Epidermal melanocyte (primary cell): Measurements from ENCODE around the gene MYOCOS.
"Not testable (repeated sequence)": the region's sequence is repeated elsewhere in the genome, so short reads cannot be mapped to it uniquely, and the experiment has no call there.

ENCODE experiments used
- DNase-seq: peaks from one replicate; pipeline ENCODE4 v3.0.0; 2011; ENCODE audit warnings: low spot score; ENCODE audit not compliant: insufficient read length

Gene MYOCOS

GRCh38 chr1:171622152-171622462, at the start of gene MYOCOS:
TSS of gene MYOCOS (plus strand) at chr1:171622243. CDS start at chr1:171623884, 1,641 bp downstream.
- DNase-seq = no peak

- no peak for DNase-seq
Observed at GRCh38 chr1:171576144-171576543, 45.9 kb upstream of the MYOCOS start.

- no peak for DNase-seq
Observed at GRCh38 chr1:171581226-171581625, 40.8 kb upstream of the MYOCOS start.

- no peak for DNase-seq
Observed at GRCh38 chr1:171581766-171582165, 40.3 kb upstream of the MYOCOS start.

- no peak for DNase-seq
Observed at GRCh38 chr1:171582589-171582988, 39.5 kb upstream of the MYOCOS start.

- no peak for DNase-seq
Observed at GRCh38 chr1:171583591-171584201, 38.3 kb upstream of the MYOCOS start.

GRCh38 chr1:171585715-171586114, 36.3 kb upstream of the MYOCOS start:
- DNase-seq = no peak

GRCh38 chr1:171588230-171588629, 33.8 kb upstream of the MYOCOS start:
- DNase-seq = no peak

GRCh38 chr1:171590022-171590421, 32.0 kb upstream of the MYOCOS start:
- no peak for DNase-seq

- DNase-seq = no peak
Observed at GRCh38 chr1:171595324-171595723, 26.7 kb upstream of the MYOCOS start.

GRCh38 chr1:171596119-171596518, 25.9 kb upstream of the MYOCOS start:
- no peak for DNase-seq

GRCh38 chr1:171596705-171597104, 25.3 kb upstream of the MYOCOS start:
- no peak for DNase-seq

- no peak for DNase-seq
Observed at GRCh38 chr1:171597203-171597602, 24.8 kb upstream of the MYOCOS start.

GRCh38 chr1:171600310-171600709, 21.7 kb upstream of the MYOCOS start:
- not testable (repeated sequence) for DNase-seq

- DNase-seq = no peak
Observed at GRCh38 chr1:171600862-171601261, 21.2 kb upstream of the MYOCOS start.

- not testable (repeated sequence) for DNase-seq
Observed at GRCh38 chr1:171603042-171603441, 19.0 kb upstream of the MYOCOS start.

GRCh38 chr1:171606402-171606941, 15.6 kb upstream of the MYOCOS start:
- no peak for DNase-seq

GRCh38 chr1:171610385-171610784, 11.7 kb upstream of the MYOCOS start:
- no peak for DNase-seq

GRCh38 chr1:171611306-171611705, 10.7 kb upstream of the MYOCOS start:
- no peak for DNase-seq

GRCh38 chr1:171613282-171613681, 8.8 kb upstream of the MYOCOS start:
- DNase-seq = no peak

- not testable (repeated sequence) for DNase-seq
Observed at GRCh38 chr1:171615122-171615906, 6.7 kb upstream of the MYOCOS start.

- DNase-seq = no peak
Observed at GRCh38 chr1:171616586-171616985, 5.5 kb upstream of the MYOCOS start.
